Neural cell (in vitro differentiated cells): ENCODE results near the gene CCDC107.

ENCODE experiments used
- EZH2 ChIP-seq: fragments of 200-600, 300-800 bp; shearing (Covaris generic), sonication (generic); IDR thresholded peaks from 2 replicates; pipeline ENCODE4 v1.6.1; 2014; ENCODE audit warnings: antibody characterized with exemption, low read length, borderline replicate concordance, mild to moderate bottlenecking; ENCODE audit not compliant: insufficient read depth, poor library complexity, severe bottlenecking
- POLR2AphosphoS5 ChIP-seq: IDR thresholded peaks from 2 replicates; pipeline ENCODE4 v1.6.1; 2012
- TAF1 ChIP-seq: IDR thresholded peaks from 2 replicates; pipeline ENCODE4 v1.6.1; 2012; ENCODE audit warnings: low read depth
- TF ChIP-seq, protein P1 (sequence below): fragments of 450-650 bp; IDR thresholded peaks from 2 replicates; pipeline ENCODE4 v1.5.1; 2014; ENCODE audit warnings: antibody characterized with exemption, mild to moderate bottlenecking, moderate library complexity; ENCODE audit not compliant: poor library complexity, severe bottlenecking

DNA sequence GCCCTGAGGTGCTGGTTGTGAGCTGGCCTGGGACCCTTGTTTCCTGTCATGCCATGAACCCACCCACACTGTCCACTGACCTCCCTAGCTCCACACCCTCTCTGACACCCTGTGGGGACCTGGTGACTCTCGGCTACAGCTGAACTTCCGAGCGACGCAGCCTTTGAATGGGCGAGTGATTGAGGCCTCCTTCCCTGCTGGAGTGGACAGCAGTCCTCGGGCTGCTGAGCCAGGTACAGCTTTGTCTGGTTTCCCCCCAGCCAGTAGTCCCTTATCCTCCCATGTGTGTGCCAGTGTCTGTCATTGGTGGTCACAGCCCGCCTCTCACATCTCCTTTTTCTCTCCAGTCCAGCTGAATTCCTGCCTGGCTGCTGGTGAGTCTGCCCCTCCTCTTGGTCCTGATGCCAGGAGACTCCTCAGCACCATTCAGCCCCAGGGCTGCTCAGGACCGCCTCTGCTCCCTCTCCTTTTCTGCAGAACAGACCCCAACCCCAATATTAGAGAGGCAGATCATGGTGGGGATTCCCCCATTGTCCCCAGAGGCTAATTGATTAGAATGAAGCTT is 21.8 kb downstream of the CCDC107 start:
- no peak for TF ChIP-seq TAF1
- TF ChIP-seq, protein P1, sequence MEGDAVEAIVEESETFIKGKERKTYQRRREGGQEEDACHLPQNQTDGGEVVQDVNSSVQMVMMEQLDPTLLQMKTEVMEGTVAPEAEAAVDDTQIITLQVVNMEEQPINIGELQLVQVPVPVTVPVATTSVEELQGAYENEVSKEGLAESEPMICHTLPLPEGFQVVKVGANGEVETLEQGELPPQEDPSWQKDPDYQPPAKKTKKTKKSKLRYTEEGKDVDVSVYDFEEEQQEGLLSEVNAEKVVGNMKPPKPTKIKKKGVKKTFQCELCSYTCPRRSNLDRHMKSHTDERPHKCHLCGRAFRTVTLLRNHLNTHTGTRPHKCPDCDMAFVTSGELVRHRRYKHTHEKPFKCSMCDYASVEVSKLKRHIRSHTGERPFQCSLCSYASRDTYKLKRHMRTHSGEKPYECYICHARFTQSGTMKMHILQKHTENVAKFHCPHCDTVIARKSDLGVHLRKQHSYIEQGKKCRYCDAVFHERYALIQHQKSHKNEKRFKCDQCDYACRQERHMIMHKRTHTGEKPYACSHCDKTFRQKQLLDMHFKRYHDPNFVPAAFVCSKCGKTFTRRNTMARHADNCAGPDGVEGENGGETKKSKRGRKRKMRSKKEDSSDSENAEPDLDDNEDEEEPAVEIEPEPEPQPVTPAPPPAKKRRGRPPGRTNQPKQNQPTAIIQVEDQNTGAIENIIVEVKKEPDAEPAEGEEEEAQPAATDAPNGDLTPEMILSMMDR, result no peak
- no peak for TF ChIP-seq POLR2AphosphoS5
- TF ChIP-seq EZH2, result no peak
